ENCODE measurements around the gene PRG2. TPM values are rescaled to one million over a fixed set of nuclear protein-coding genes. Genes with fewer than 3 reads are reported as not detected.
"Not testable (repeated sequence)": the region's sequence is repeated elsewhere in the genome, so short reads cannot be mapped to it uniquely, and the experiment has no call there.

PRG2 gene
- polyA plus RNA-seq, 1 donor, result 0.24 TPM

- no peaks in the 10 kb centered on the region for H3K27me3 ChIP-seq (ENCODE audit: control insufficient read depth, insufficient read depth, low read length)
- no peak for DNase-seq
- peaks cover 14% of the 10 kb centered on the region for H3K36me3 ChIP-seq (ENCODE audit: control insufficient read depth, insufficient read depth, low read length)
- no CpG with 5 or more reads among the region's 9 CpGs for WGBS (ENCODE audit: insufficient coverage, low lambda C conversion rate)
- H3K9me3 ChIP-seq (ENCODE audit: control insufficient read depth, low read depth, low read length), result no peaks in the 10 kb centered on the region
- no peaks in the 10 kb centered on the region for H3K4me1 ChIP-seq (ENCODE audit: control insufficient read depth, insufficient read depth, low read length)
- H3K4me3 ChIP-seq (ENCODE audit: low read length), result no peak overlapping the region
- H3K27ac ChIP-seq (ENCODE audit: low read length), result no peak overlapping the region
These were observed 16.8 kb upstream of the PRG2 start for GRCh38 chr11:57407010-57407920.

- no peak overlapping the region for H3K27ac ChIP-seq (ENCODE audit: low read length)
- no peak for DNase-seq
- peaks cover 14% of the 10 kb centered on the region for H3K36me3 ChIP-seq (ENCODE audit: control insufficient read depth, insufficient read depth, low read length)
- no peaks in the 10 kb centered on the region for H3K27me3 ChIP-seq (ENCODE audit: control insufficient read depth, insufficient read depth, low read length)
- no peak overlapping the region for H3K4me3 ChIP-seq (ENCODE audit: low read length)
- WGBS (ENCODE audit: insufficient coverage, low lambda C conversion rate), result no CpG with 5 or more reads among the region's 4 CpGs
- no peaks in the 10 kb centered on the region for H3K9me3 ChIP-seq (ENCODE audit: control insufficient read depth, low read depth, low read length)
- no peaks in the 10 kb centered on the region for H3K4me1 ChIP-seq (ENCODE audit: control insufficient read depth, insufficient read depth, low read length)
These were observed 16.0 kb upstream of the PRG2 start for GRCh38 chr11:57406337-57406904.

- H3K27ac ChIP-seq (ENCODE audit: low read length), result no peak overlapping the region
- peaks cover 14% of the 10 kb centered on the region for H3K36me3 ChIP-seq (ENCODE audit: control insufficient read depth, insufficient read depth, low read length)
- no CpG with 5 or more reads among the region's 4 CpGs for WGBS (ENCODE audit: insufficient coverage, low lambda C conversion rate)
- no peaks in the 10 kb centered on the region for H3K27me3 ChIP-seq (ENCODE audit: control insufficient read depth, insufficient read depth, low read length)
- H3K4me1 ChIP-seq (ENCODE audit: control insufficient read depth, insufficient read depth, low read length), result no peaks in the 10 kb centered on the region
- DNase-seq, result no peak
- no peak overlapping the region for H3K4me3 ChIP-seq (ENCODE audit: low read length)
- no peaks in the 10 kb centered on the region for H3K9me3 ChIP-seq (ENCODE audit: control insufficient read depth, low read depth, low read length)
These were observed 14.9 kb upstream of the PRG2 start for GRCh38 chr11:57405271-57405860.

- H3K4me3 ChIP-seq (ENCODE audit: low read length), result no peak overlapping the region
- peaks cover 3% of the 10 kb centered on the region for H3K4me1 ChIP-seq (ENCODE audit: control insufficient read depth, insufficient read depth, low read length)
- H3K27me3 ChIP-seq (ENCODE audit: control insufficient read depth, insufficient read depth, low read length), result peaks cover 1% of the 10 kb centered on the region
- H3K27ac ChIP-seq (ENCODE audit: low read length), result no peak overlapping the region
- no peaks in the 10 kb centered on the region for H3K9me3 ChIP-seq (ENCODE audit: control insufficient read depth, low read depth, low read length)
- WGBS (ENCODE audit: insufficient coverage, low lambda C conversion rate), result no CpG with 5 or more reads among the region's 2 CpGs
- peaks cover 3% of the 10 kb centered on the region for H3K36me3 ChIP-seq (ENCODE audit: control insufficient read depth, insufficient read depth, low read length)
- DNase-seq, result no peak
These were observed 13.3 kb upstream of the PRG2 start for GRCh38 chr11:57403802-57404147.

GRCh38 chr11:57403003-57403801 is 12.8 kb upstream of the PRG2 start:
- H3K27ac ChIP-seq (ENCODE audit: low read length); H3K4me3 ChIP-seq (ENCODE audit: low read length); H3K36me3 ChIP-seq (ENCODE audit: control insufficient read depth, insufficient read depth, low read length); H3K9me3 ChIP-seq (ENCODE audit: control insufficient read depth, low read depth, low read length); H3K4me1 ChIP-seq (ENCODE audit: control insufficient read depth, insufficient read depth, low read length); H3K27me3 ChIP-seq (ENCODE audit: control insufficient read depth, insufficient read depth, low read length); DNase-seq: not testable (repeated sequence)
- no CpG with 5 or more reads among the region's 6 CpGs for WGBS (ENCODE audit: insufficient coverage, low lambda C conversion rate)

- DNase-seq, result no peak
- H3K36me3 ChIP-seq (ENCODE audit: control insufficient read depth, insufficient read depth, low read length), result no peaks in the 10 kb centered on the region
- H3K9me3 ChIP-seq (ENCODE audit: control insufficient read depth, low read depth, low read length), result no peaks in the 10 kb centered on the region
- no peak overlapping the region for H3K4me3 ChIP-seq (ENCODE audit: low read length)
- H3K4me1 ChIP-seq (ENCODE audit: control insufficient read depth, insufficient read depth, low read length), result peaks cover 3% of the 10 kb centered on the region
- WGBS (ENCODE audit: insufficient coverage, low lambda C conversion rate), result no CpG with 5 or more reads among the region's 6 CpGs
- H3K27me3 ChIP-seq (ENCODE audit: control insufficient read depth, insufficient read depth, low read length), result peaks cover 7% of the 10 kb centered on the region
- H3K27ac ChIP-seq (ENCODE audit: low read length), result no peak overlapping the region
These were observed 11.9 kb upstream of the PRG2 start for GRCh38 chr11:57402188-57403002.

GRCh38 chr11:57399972-57400578 is 9.6 kb upstream of the PRG2 start:
- Histone ChIP-seq H3K27ac (ENCODE audit: low read length) (no peak overlapping the region), H3K9me3 (ENCODE audit: control insufficient read depth, low read depth, low read length) (no peaks in the 10 kb centered on the region), H3K4me1 (ENCODE audit: control insufficient read depth, insufficient read depth, low read length) (peaks cover 3% of the 10 kb centered on the region), H3K4me3 (ENCODE audit: low read length) (no peak overlapping the region), H3K36me3 (ENCODE audit: control insufficient read depth, insufficient read depth, low read length) (no peaks in the 10 kb centered on the region), H3K27me3 (ENCODE audit: control insufficient read depth, insufficient read depth, low read length) (peaks cover 11% of the 10 kb centered on the region)
- DNase-seq, result peak; percentile 22 to 63
- no CpG with 5 or more reads among the region's 4 CpGs for WGBS (ENCODE audit: insufficient coverage, low lambda C conversion rate)

- H3K9me3 ChIP-seq (ENCODE audit: control insufficient read depth, low read depth, low read length), result no peaks in the 10 kb centered on the region
These were observed 8.8 kb upstream of the PRG2 start for GRCh38 chr11:57399221-57399620.

GRCh38 chr11:57397394-57397990 is 7.0 kb upstream of the PRG2 start:
- H3K27ac ChIP-seq (ENCODE audit: low read length), result no peak overlapping the region
- H3K4me3 ChIP-seq (ENCODE audit: low read length), result no peak overlapping the region
- H3K27me3 ChIP-seq (ENCODE audit: control insufficient read depth, insufficient read depth, low read length), result peaks cover 23% of the 10 kb centered on the region
- H3K9me3 ChIP-seq (ENCODE audit: control insufficient read depth, low read depth, low read length), result no peaks in the 10 kb centered on the region
- peaks cover 3% of the 10 kb centered on the region for H3K4me1 ChIP-seq (ENCODE audit: control insufficient read depth, insufficient read depth, low read length)
- DNase-seq, result no peak
- H3K36me3 ChIP-seq (ENCODE audit: control insufficient read depth, insufficient read depth, low read length), result no peaks in the 10 kb centered on the region
- WGBS (ENCODE audit: insufficient coverage, low lambda C conversion rate), result no CpG with 5 or more reads among the region's 4 CpGs

More at GRCh38 chr11:57399221-57399620, 8.8 kb upstream of the PRG2 start:
- DNase-seq, result no peak
- peaks cover 3% of the 10 kb centered on the region for H3K4me1 ChIP-seq (ENCODE audit: control insufficient read depth, insufficient read depth, low read length)
- no peak overlapping the region for H3K4me3 ChIP-seq (ENCODE audit: low read length)
- 100% methylated on average over 2 of the region's 5 CpGs for WGBS (ENCODE audit: insufficient coverage, low lambda C conversion rate)
- peaks cover 13% of the 10 kb centered on the region for H3K27me3 ChIP-seq (ENCODE audit: control insufficient read depth, insufficient read depth, low read length)
- no peak overlapping the region for H3K27ac ChIP-seq (ENCODE audit: low read length)
- H3K36me3 ChIP-seq (ENCODE audit: control insufficient read depth, insufficient read depth, low read length), result no peaks in the 10 kb centered on the region
